CD14-positive monocyte (primary cell): ENCODE results near the gene RNU6-9. TPM values are rescaled to one million over a fixed set of nuclear protein-coding genes. Genes with fewer than 3 reads are reported as not detected.

Experiments used
- DNase-seq, 3 donors: peaks; one replicate each; pipeline ENCODE4 v3.0.0-alpha.2; 2011 to 2022
- H2AFZ ChIP-seq: 2 replicates; pipeline ENCODE4 v1.6.0; 2012; ENCODE audit warnings: mild to moderate bottlenecking, low read depth, low read length, inconsistent platforms; ENCODE audit not compliant: insufficient read depth, poor library complexity, severe bottlenecking
- H3K27ac ChIP-seq, 2 donors: 1 replicate in 1 of 2; 2 replicates in 1 of 2; pipeline ENCODE4 v1.5.1; 2012 to 2013; ENCODE audit warnings: low read length in 2 of 2, control low read depth in 1 of 2, inconsistent platforms in 1 of 2, low read depth in 1 of 2, mild to moderate bottlenecking in 1 of 2
- H3K27me3 ChIP-seq, 2 donors: one replicate each; pipeline versions ENCODE4 v1.6.0 to v1.6.1; 2011 to 2013; ENCODE audit warnings: low read length in 2 of 2; ENCODE audit not compliant: control insufficient read depth in 2 of 2, insufficient read depth in 2 of 2
- H3K36me3 ChIP-seq, 2 donors: replicated peaks in 1 of 2; 1 replicate in 1 of 2; 2 replicates in 1 of 2; pipeline versions ENCODE4 v1.5.1 to v1.6.1; 2012 to 2013; ENCODE audit warnings: low read length in 2 of 2, control low read depth in 1 of 2, inconsistent platforms in 1 of 2, mild to moderate bottlenecking in 1 of 2; ENCODE audit not compliant: insufficient read depth in 2 of 2, control insufficient read depth in 1 of 2
- H3K4me1 ChIP-seq, 2 donors: 1 replicate in 1 of 2; 2 replicates in 1 of 2; pipeline versions ENCODE4 v1.5.1 to v1.6.1; 2012 to 2013; ENCODE audit warnings: low read length in 2 of 2, control low read depth in 1 of 2, inconsistent platforms in 1 of 2, mild to moderate bottlenecking in 1 of 2, moderate library complexity in 1 of 2; ENCODE audit not compliant: insufficient read depth in 2 of 2, control insufficient read depth in 1 of 2
- H3K4me2 ChIP-seq: replicated peaks from 2 replicates; pipeline ENCODE3; 2012; ENCODE audit warnings: low read length, moderate library complexity, mild to moderate bottlenecking; ENCODE audit not compliant: poor library complexity, severe bottlenecking; ENCODE audit errors: extremely low read depth
- H3K4me3 ChIP-seq, 3 experiments: fragments of 200-600 bp in 1 of 3; sonication (generic) in 1 of 3; replicated peaks in 1 of 3; 1 replicate in 2 of 3; 2 replicates in 1 of 3; pipeline ENCODE4 v1.5.1; 2011 to 2013; ENCODE audit warnings: low read length in 3 of 3, mild to moderate bottlenecking in 3 of 3, control low read depth in 2 of 3, low read depth in 2 of 3, inconsistent platforms in 1 of 3, moderate library complexity in 1 of 3
- H3K79me2 ChIP-seq: 2 replicates; pipeline ENCODE4 v1.6.0; 2012; ENCODE audit warnings: mild to moderate bottlenecking, control low read depth, inconsistent platforms, low read length, moderate library complexity; ENCODE audit not compliant: insufficient read depth
- H3K9ac ChIP-seq: 2 replicates; pipeline ENCODE4 v1.6.0; 2017; ENCODE audit warnings: low read length, mild to moderate bottlenecking; ENCODE audit not compliant: insufficient read depth, poor library complexity, severe bottlenecking
- H3K9me3 ChIP-seq, 2 donors: replicated peaks in 1 of 2; 1 replicate in 1 of 2; 2 replicates in 1 of 2; pipeline versions ENCODE4 v1.5.1 to v1.6.1; 2012 to 2013; ENCODE audit warnings: low read length in 2 of 2, control low read depth in 1 of 2; ENCODE audit not compliant: control insufficient read depth in 1 of 2, insufficient read depth in 1 of 2
- H4K20me1 ChIP-seq: 2 replicates; pipeline ENCODE4 v1.6.0; 2012; ENCODE audit warnings: mild to moderate bottlenecking, low read length, control low read depth, moderate library complexity; ENCODE audit not compliant: insufficient read depth
- H3K27ac Mint-ChIP-seq, 7 donors: one replicate each; pipeline ENCODE4 v1.8.0; 2020; ENCODE audit warnings: mild to moderate bottlenecking in 7 of 7, mixed read lengths in 7 of 7, moderate library complexity in 6 of 7, inconsistent platforms in 2 of 7
- H3K27me3 Mint-ChIP-seq, 3 donors: one replicate each; pipeline ENCODE4 v1.8.0; 2021 to 2022; ENCODE audit warnings: low read depth in 3 of 3, mild to moderate bottlenecking in 3 of 3, mixed read lengths in 3 of 3, moderate library complexity in 3 of 3, inconsistent platforms in 1 of 3
- H3K36me3 Mint-ChIP-seq, 2 donors: one replicate each; pipeline ENCODE4 v1.8.0; 2020; ENCODE audit warnings: mixed read lengths in 2 of 2, inconsistent platforms in 1 of 2, mild to moderate bottlenecking in 1 of 2
- H3K4me1 Mint-ChIP-seq: one replicate; pipeline ENCODE4 v1.8.0; 2020; ENCODE audit warnings: mild to moderate bottlenecking, mixed read lengths
- H3K4me3 Mint-ChIP-seq, 2 donors: one replicate each; pipeline ENCODE4 v1.8.0; 2020; ENCODE audit warnings: mild to moderate bottlenecking in 2 of 2, mixed read lengths in 2 of 2, moderate library complexity in 1 of 2
- H3K9me3 Mint-ChIP-seq, 7 donors: one replicate each; pipeline ENCODE4 v1.8.0; 2020 to 2022; ENCODE audit warnings: mixed read lengths in 7 of 7, mild to moderate bottlenecking in 6 of 7, moderate library complexity in 6 of 7, inconsistent platforms in 2 of 7
- CTCF ChIP-seq: fragments of 200-600 bp; IDR thresholded peaks from one replicate; pipeline ENCODE4 v1.8.0; 2022; ENCODE audit warnings: antibody characterized with exemption, mild to moderate bottlenecking
- WGBS: methylation state at CpG from one replicate; pipeline ENCODE4 v1.1.5; 2013; ENCODE audit warnings: missing lambda C conversion rate; ENCODE audit not compliant: insufficient coverage; 5-methylcytosine and 5-hydroxymethylcytosine counted together
- intact Hi-C, 2 donors: fragments of 100-400 bp; cut with micrococcal nuclease; formaldehyde crosslinking; loops; one replicate each; pipeline versions ENCODE4 v1.15.0 to v1.15.1; 2023
- polyA plus RNA-seq, 3 donors: library from polyadenylated mRNA; depleted of rRNA in 1 of 3; unstranded in 2 of 3; stranded (reverse) in 1 of 3; fragments of 300-500 nt in 2 of 3; fragments of >200 nt in 1 of 3; fragmentation: Illumina TruSeq in 2 of 3; gene quantifications; 1 replicate in 2 of 3; 2 replicates in 1 of 3; pipeline ENCODE4 v1.2.3, GENCODE V29; 2012 to 2021

RNU6-9 gene
- polyA plus RNA-seq, 3 donors: not detected

GRCh38 chr19:934865-935479 lies 41.7 kb downstream of the RNU6-9 start:
- peak; percentile 76 to 77 (median 76) for DNase-seq
- Histone ChIP-seq H3K27ac (peak overlapping the region; percentile 26 to 43), H3K4me1 (peaks cover 47 to 68% of the 10 kb centered on the region in 2 donors), H2AFZ (no peak overlapping the region), H3K79me2 (peaks cover 100% of the 10 kb centered on the region), H3K4me3 (peak overlapping the region in 1 of 3 experiments; percentile 66), H3K9me3 (no peaks in the 10 kb centered on the region), H4K20me1 (peaks cover 98% of the 10 kb centered on the region), H3K4me2 (peak overlapping the region; percentile 63), H3K36me3 (peaks cover 9 to 53% of the 10 kb centered on the region in 2 donors), H3K9ac (peak overlapping the region; percentile 15), H3K27me3 (no peaks in the 10 kb centered on the region)
- peaks cover 68% of the 10 kb centered on the region for H3K4me1 Mint-ChIP-seq
- H3K36me3 Mint-ChIP-seq: peaks cover 32 to 54% of the 10 kb centered on the region in 2 donors
- WGBS: 5% methylated on average over 29 of the region's 31 CpGs
- H3K4me3 Mint-ChIP-seq: peak overlapping the region; percentile 31 to 35
- TF ChIP-seq CTCF: no peak
- H3K27me3 Mint-ChIP-seq: peaks cover 0 to 1% (median 0%) of the 10 kb centered on the region in 3 donors
- H3K9me3 Mint-ChIP-seq: peaks cover 0 to 2% (median 0%) of the 10 kb centered on the region in 7 donors
- peak overlapping the region in 6 of 7 donors; percentile 30 to 69 (median 54) for H3K27ac Mint-ChIP-seq
- intact Hi-C loops: no loop called here

- Mint-ChIP-seq H3K9me3 (peaks cover 0 to 2% (median 0%) of the 10 kb centered on the region in 7 donors), H3K36me3 (peaks cover 28 to 48% of the 10 kb centered on the region in 2 donors), H3K4me3 (no peak overlapping the region), H3K27ac (no peak overlapping the region), H3K27me3 (peaks cover 0 to 1% (median 0%) of the 10 kb centered on the region in 3 donors), H3K4me1 (peaks cover 69% of the 10 kb centered on the region)
- no peak for TF ChIP-seq CTCF
- Histone ChIP-seq H3K27me3 (no peaks in the 10 kb centered on the region), H2AFZ (no peak overlapping the region), H3K9me3 (no peaks in the 10 kb centered on the region), H3K4me3 (no peak overlapping the region), H3K27ac (no peak overlapping the region), H3K36me3 (peaks cover 5 to 44% of the 10 kb centered on the region in 2 donors), H3K4me2 (no peak overlapping the region), H3K9ac (no peak overlapping the region), H3K79me2 (peaks cover 100% of the 10 kb centered on the region), H3K4me1 (peaks cover 56 to 75% of the 10 kb centered on the region in 2 donors), H4K20me1 (peaks cover 99% of the 10 kb centered on the region)
- 97% methylated on average over 9 of the region's 10 CpGs for WGBS
- intact Hi-C loops: no loop called here
- no peak for DNase-seq
Measured at GRCh38 chr19:936175-936546, 42.9 kb downstream of the RNU6-9 start.
